DOHH2 (cell line): ENCODE results near the gene TNK1.

Experiments
- H3F3A ChIP-seq: fragments of 200-600 bp; sonication (generic), shearing (Covaris generic); 2 replicates; pipeline ENCODE4 v1.6.0; 2016; ENCODE audit warnings: antibody characterized with exemption, mild to moderate bottlenecking; ENCODE audit not compliant: control insufficient read depth, insufficient read depth
- H3K27ac ChIP-seq: fragments of 200-600 bp; sonication (generic); 2 replicates; pipeline ENCODE4 v1.5.1; 2014; ENCODE audit warnings: low read depth, mild to moderate bottlenecking, low read length, moderate library complexity
- H3K27me3 ChIP-seq: fragments of 200-600 bp; sonication (generic); 2 replicates; pipeline ENCODE4 v1.6.1; 2014; ENCODE audit warnings: mild to moderate bottlenecking, low read length, mixed read lengths; ENCODE audit not compliant: control insufficient read depth
- H3K36me3 ChIP-seq: fragments of 200-600 bp; sonication (generic); 2 replicates; pipeline ENCODE4 v1.6.1; 2014; ENCODE audit warnings: mild to moderate bottlenecking, low read length, moderate library complexity, mixed read lengths; ENCODE audit not compliant: control insufficient read depth
- H3K4me1 ChIP-seq: fragments of 200-600 bp; sonication (generic); 2 replicates; pipeline ENCODE4 v1.6.1; 2014; ENCODE audit warnings: mild to moderate bottlenecking, low read length, mixed read lengths; ENCODE audit not compliant: control insufficient read depth
- H3K4me2 ChIP-seq: fragments of 200-600 bp; sonication (generic); 2 replicates; pipeline ENCODE4 v1.6.0; 2014; ENCODE audit warnings: mild to moderate bottlenecking, low read length, moderate library complexity
- H3K4me3 ChIP-seq: fragments of 200-600 bp; sonication (generic); 2 replicates; pipeline ENCODE4 v1.5.1; 2014; ENCODE audit warnings: mild to moderate bottlenecking, low read length, mixed read lengths
- H3K79me2 ChIP-seq: fragments of 200-600 bp; sonication (generic); 2 replicates; pipeline ENCODE4 v1.6.1; 2014; ENCODE audit warnings: mild to moderate bottlenecking, low read length, mixed read lengths; ENCODE audit not compliant: control insufficient read depth
- H3K9me2 ChIP-seq: fragments of 200-600 bp; sonication (generic); replicated peaks from 2 replicates; pipeline ENCODE4 v1.6.1; 2014; ENCODE audit warnings: mild to moderate bottlenecking, low read length, mixed read lengths; ENCODE audit not compliant: control insufficient read depth
- H3K9me3 ChIP-seq: fragments of 200-600 bp; sonication (generic); 2 replicates; pipeline ENCODE4 v1.6.1; 2014; ENCODE audit warnings: antibody characterized with exemption, low read length, mixed read lengths; ENCODE audit not compliant: control insufficient read depth, insufficient read depth
- H4K20me1 ChIP-seq: fragments of 200-600 bp; sonication (generic); 2 replicates; pipeline ENCODE4 v1.6.0; 2014; ENCODE audit warnings: low read depth, mild to moderate bottlenecking, antibody characterized with exemption, low read length, moderate library complexity; ENCODE audit not compliant: control insufficient read depth, insufficient read depth
- EZH2phosphoT487 ChIP-seq: fragments of 200-600 bp; sonication (generic); IDR thresholded peaks from 2 replicates; pipeline ENCODE4 v1.6.1; 2017; ENCODE audit warnings: borderline replicate concordance, mild to moderate bottlenecking, antibody characterized with exemption, low read length, moderate library complexity, mixed read lengths
- TF ChIP-seq, protein P1 (sequence below): fragments of 200-600 bp; sonication (generic); IDR thresholded peaks from one replicate; pipeline ENCODE4 v1.5.1; 2014; ENCODE audit warnings: antibody characterized with exemption, mild to moderate bottlenecking, low read depth, low read length; ENCODE audit not compliant: poor library complexity, severe bottlenecking

The TNK1 gene

DNA sequence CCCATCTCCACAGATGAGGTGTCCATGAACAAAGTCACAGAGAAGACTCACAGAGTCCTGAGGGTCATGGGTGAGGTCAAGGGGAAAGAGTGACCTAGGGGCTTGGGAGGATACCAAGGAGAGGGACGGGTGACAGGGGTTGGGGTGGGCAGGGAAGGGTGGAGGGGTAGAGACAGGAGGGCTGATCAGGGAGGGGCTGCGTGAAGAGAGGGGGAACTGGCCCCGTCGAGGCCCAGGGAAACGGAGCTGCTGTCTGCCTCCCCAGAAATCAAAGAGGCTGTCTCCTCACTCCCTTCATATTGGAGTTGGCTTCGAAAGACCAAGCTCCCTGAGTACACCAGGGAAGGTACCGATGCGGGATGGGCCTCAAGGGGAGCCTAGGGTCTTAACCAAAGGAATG lies 25.3 kb upstream of the TNK1 start:
- no peak overlapping the region for H3K4me2 ChIP-seq

DNA sequence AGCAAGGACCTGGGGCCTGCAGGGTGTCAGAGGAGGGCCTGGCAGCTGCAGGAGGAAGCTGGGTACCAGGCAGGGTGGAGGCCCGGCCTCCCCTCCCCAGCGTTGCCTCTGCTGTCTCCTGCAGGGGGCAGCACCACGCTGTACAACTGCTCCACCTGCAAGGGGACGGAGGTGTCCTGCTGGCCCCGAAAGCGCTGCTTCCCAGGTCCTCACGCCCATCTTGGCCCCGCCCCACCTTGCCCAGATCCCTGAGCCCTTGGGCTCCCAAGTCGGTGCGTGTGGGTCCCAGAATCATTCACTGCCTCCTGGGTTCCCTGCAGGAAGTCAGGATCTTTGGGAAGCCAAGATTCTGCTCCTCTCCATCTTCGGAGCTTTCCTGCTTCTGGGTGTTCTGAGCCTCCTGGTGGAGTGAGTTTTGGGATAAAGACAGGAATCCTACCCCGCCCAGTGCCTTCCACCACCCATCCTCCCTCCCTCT lies 24.8 kb upstream of the TNK1 start:
- TF ChIP-seq, protein P1, sequence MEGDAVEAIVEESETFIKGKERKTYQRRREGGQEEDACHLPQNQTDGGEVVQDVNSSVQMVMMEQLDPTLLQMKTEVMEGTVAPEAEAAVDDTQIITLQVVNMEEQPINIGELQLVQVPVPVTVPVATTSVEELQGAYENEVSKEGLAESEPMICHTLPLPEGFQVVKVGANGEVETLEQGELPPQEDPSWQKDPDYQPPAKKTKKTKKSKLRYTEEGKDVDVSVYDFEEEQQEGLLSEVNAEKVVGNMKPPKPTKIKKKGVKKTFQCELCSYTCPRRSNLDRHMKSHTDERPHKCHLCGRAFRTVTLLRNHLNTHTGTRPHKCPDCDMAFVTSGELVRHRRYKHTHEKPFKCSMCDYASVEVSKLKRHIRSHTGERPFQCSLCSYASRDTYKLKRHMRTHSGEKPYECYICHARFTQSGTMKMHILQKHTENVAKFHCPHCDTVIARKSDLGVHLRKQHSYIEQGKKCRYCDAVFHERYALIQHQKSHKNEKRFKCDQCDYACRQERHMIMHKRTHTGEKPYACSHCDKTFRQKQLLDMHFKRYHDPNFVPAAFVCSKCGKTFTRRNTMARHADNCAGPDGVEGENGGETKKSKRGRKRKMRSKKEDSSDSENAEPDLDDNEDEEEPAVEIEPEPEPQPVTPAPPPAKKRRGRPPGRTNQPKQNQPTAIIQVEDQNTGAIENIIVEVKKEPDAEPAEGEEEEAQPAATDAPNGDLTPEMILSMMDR, result peak; percentile 92
- no peak for TF ChIP-seq EZH2phosphoT487
- Histone ChIP-seq H3K27me3 (no peaks in the 10 kb centered on the region), H3K4me1 (peaks cover 19% of the 10 kb centered on the region), H3K9me2 (no peaks in the 10 kb centered on the region), H3K9me3 (no peaks in the 10 kb centered on the region), H3K79me2 (no peaks in the 10 kb centered on the region), H3K4me3 (no peak overlapping the region), H3K27ac (no peak overlapping the region), H3F3A (0 out of 2 replicates have a peak, but pooled peaks cover 3% of the 10 kb centered on the region), H4K20me1 (no peaks in the 10 kb centered on the region), H3K4me2 (peak overlapping the region; percentile 34), H3K36me3 (peaks cover 1% of the 10 kb centered on the region)

More for the DNA sequence above, 25.3 kb upstream of the TNK1 start:
- no peaks in the 10 kb centered on the region for H4K20me1 ChIP-seq
- no peaks in the 10 kb centered on the region for H3K27me3 ChIP-seq
- no peaks in the 10 kb centered on the region for H3K9me2 ChIP-seq
- H3K4me1 ChIP-seq, result peaks cover 23% of the 10 kb centered on the region
- 0 out of 2 replicates have a peak, but pooled peaks cover 3% of the 10 kb centered on the region for H3F3A ChIP-seq
- no peak overlapping the region for H3K27ac ChIP-seq
- H3K36me3 ChIP-seq, result peaks cover 5% of the 10 kb centered on the region
- H3K4me3 ChIP-seq, result no peak overlapping the region
- H3K79me2 ChIP-seq, result no peaks in the 10 kb centered on the region
- TF ChIP-seq EZH2phosphoT487, result no peak
- TF ChIP-seq, protein P1, result no peak
- no peaks in the 10 kb centered on the region for H3K9me3 ChIP-seq

DNA sequence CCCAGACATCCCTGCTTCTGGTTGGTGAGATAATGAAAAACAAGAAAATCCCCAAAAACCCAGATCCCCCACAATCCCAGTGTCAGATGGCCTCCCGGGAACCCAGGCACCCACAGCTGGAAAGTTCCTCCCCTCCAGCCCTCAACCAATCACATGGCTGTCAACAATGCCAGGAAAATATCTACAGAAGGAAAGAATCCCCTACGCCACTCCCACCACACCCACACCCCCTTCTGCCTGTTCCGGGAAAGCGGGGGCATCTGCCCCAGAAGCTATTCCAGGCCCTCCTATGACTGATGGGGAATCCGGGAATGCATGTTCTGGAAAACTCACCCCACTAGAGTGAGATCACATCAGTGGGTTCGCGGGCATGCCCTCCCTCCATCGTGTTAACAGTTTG lies 24.1 kb upstream of the TNK1 start:
- H4K20me1 ChIP-seq, result no peaks in the 10 kb centered on the region
- H3K9me3 ChIP-seq, result no peaks in the 10 kb centered on the region
- 0 out of 2 replicates have a peak, but pooled peaks cover 3% of the 10 kb centered on the region for H3F3A ChIP-seq
- H3K27ac ChIP-seq, result no peak overlapping the region
- no peaks in the 10 kb centered on the region for H3K9me2 ChIP-seq
- no peak for TF ChIP-seq EZH2phosphoT487
- TF ChIP-seq, protein P1, result no peak
- no peaks in the 10 kb centered on the region for H3K36me3 ChIP-seq
- H3K27me3 ChIP-seq, result no peaks in the 10 kb centered on the region
- no peaks in the 10 kb centered on the region for H3K79me2 ChIP-seq
- H3K4me3 ChIP-seq, result no peak overlapping the region
- H3K4me2 ChIP-seq, result no peak overlapping the region
- H3K4me1 ChIP-seq, result peaks cover 14% of the 10 kb centered on the region
